GM18499 (cell line): ENCODE results near the gene HSFX2.
"Not testable (repeated sequence)": the region's sequence is repeated elsewhere in the genome, so short reads cannot be mapped to it uniquely, and the experiment has no call there.

Source experiments
- ATAC-seq: cut with Tn5 transposase; IDR thresholded peaks from one replicate; pipeline ENCODE4 v1.9.1; 2021; ENCODE audit warnings: moderate number of reproducible peaks; ENCODE audit not compliant: insufficient read depth, unreplicated experiment

HSFX2 gene

GRCh38 chrX:149595214-149595613, at the start of gene HSFX2:
Gene HSFX2 (minus strand): TSS chrX:149595314. CDS start chrX:149594700, 614 bp downstream.
- not testable (repeated sequence) for ATAC-seq

- ATAC-seq = no peak
These were observed 48.4 kb upstream of the HSFX2 start for GRCh38 chrX:149643496-149643895.

- ATAC-seq = no peak
These were observed 46.7 kb upstream of the HSFX2 start for GRCh38 chrX:149641835-149642234.

GRCh38 chrX:149641432-149641831, 46.3 kb upstream of the HSFX2 start:
- no peak for ATAC-seq

GRCh38 chrX:149639568-149639967, 44.5 kb upstream of the HSFX2 start:
- ATAC-seq = no peak

GRCh38 chrX:149638860-149639259, 43.7 kb upstream of the HSFX2 start:
- ATAC-seq = no peak

GRCh38 chrX:149633511-149633910, 38.4 kb upstream of the HSFX2 start:
- ATAC-seq = no peak

GRCh38 chrX:149631234-149632165, 36.4 kb upstream of the HSFX2 start, which contains the start of gene TMEM185A:
Gene TMEM185A (minus strand): TSS chrX:149631792. CDS start chrX:149631580, 212 bp downstream.
- no peak for ATAC-seq

GRCh38 chrX:149630681-149631233, 35.6 kb upstream of the HSFX2 start:
- no peak for ATAC-seq

- ATAC-seq = no peak
These were observed 34.7 kb upstream of the HSFX2 start for GRCh38 chrX:149629730-149630387.

GRCh38 chrX:149628768-149629167, 33.7 kb upstream of the HSFX2 start:
- no peak for ATAC-seq

- no peak for ATAC-seq
These were observed 33.2 kb upstream of the HSFX2 start for GRCh38 chrX:149628280-149628679.

- not testable (repeated sequence) for ATAC-seq
These were observed 31.7 kb upstream of the HSFX2 start for GRCh38 chrX:149626829-149627228.

GRCh38 chrX:149619662-149620061, 24.5 kb upstream of the HSFX2 start:
- ATAC-seq = not testable (repeated sequence)

- ATAC-seq = no peak
These were observed 23.8 kb upstream of the HSFX2 start for GRCh38 chrX:149618871-149619270.

GRCh38 chrX:149611623-149612175, 16.6 kb upstream of the HSFX2 start:
- no peak for ATAC-seq

GRCh38 chrX:149610511-149610910, 15.4 kb upstream of the HSFX2 start:
- no peak for ATAC-seq

GRCh38 chrX:149607699-149608098, 12.6 kb upstream of the HSFX2 start:
- no peak for ATAC-seq

GRCh38 chrX:149605248-149605885, 10.3 kb upstream of the HSFX2 start:
- not testable (repeated sequence) for ATAC-seq

- ATAC-seq = not testable (repeated sequence)
These were observed 3.5 kb upstream of the HSFX2 start for GRCh38 chrX:149598603-149599002.
